A549 (cell line): ENCODE data around the gene COA8. TPM values are rescaled to one million over a fixed set of nuclear protein-coding genes. Genes with fewer than 3 reads are reported as not detected.

Experiments
- ATAC-seq, 2 experiments: fragments of 200-7000 bp in 1 of 2; fragments of >200 bp in 1 of 2; cut with Nextera tagmentation in 1 of 2; cut with Tn5 transposase in 1 of 2; 3 replicates each; pipeline versions ENCODE4 v1.8.0 to v1.9.1; 2018 to 2020; ENCODE audit warnings: mild to moderate bottlenecking in 1 of 2, moderate library complexity in 1 of 2
- CTCF ChIA-PET: fragments of 300-600 bp; sonication (Branson Sonifier 250); formaldehyde crosslinking; extraction: SDS; loops from one replicate; lab custom pipeline; 2021; ENCODE audit warnings: antibody characterized with exemption, inconsistent platforms; lab: Yijun Ruan, JAX
- POLR2A ChIA-PET: fragments of 350-600 bp; formaldehyde crosslinking; extraction: SDS; loops from one replicate; lab custom pipeline; 2021; ENCODE audit warnings: antibody characterized with exemption, inconsistent platforms; lab: Yijun Ruan, JAX
- DNase-seq, 2 experiments: peaks; one replicate each; pipeline versions ENCODE4 v3.0.0 to v3.0.0-alpha.2; 2011 to 2016; ENCODE audit warnings: low read depth in 1 of 2, low spot score in 1 of 2
- FAIRE-seq: peaks from 2 replicates; lab custom pipeline; 2011; peaks lifted over from hg19 to GRCh38; lab: Jason Lieb, UNC
- H3K27ac ChIP-seq, 2 experiments: fragments of >200 bp; sonication (Bioruptor Twin); formaldehyde crosslinking; 3 replicates each; pipeline ENCODE4 v1.5.1; 2016 to 2017
- H3K4me1 ChIP-seq: fragments of >200 bp; sonication (Bioruptor Twin); formaldehyde crosslinking; 3 replicates; pipeline ENCODE4 v1.6.1; 2016
- H3K4me2 ChIP-seq: fragments of >200 bp; sonication (Bioruptor Twin); formaldehyde crosslinking; 3 replicates; pipeline ENCODE4 v1.6.1; 2016
- H3K4me3 ChIP-seq: fragments of >200 bp; sonication (Bioruptor Twin); formaldehyde crosslinking; 3 replicates; pipeline ENCODE4 v1.5.1; 2016
- H3K9me3 ChIP-seq: fragments of >200 bp; sonication (Bioruptor Twin); formaldehyde crosslinking; 3 replicates; pipeline ENCODE4 v1.6.1; 2016
- CEBPB ChIP-seq, 2 experiments: fragments of >200 bp in 1 of 2; sonication (Bioruptor Twin) in 1 of 2; formaldehyde crosslinking in 1 of 2; IDR thresholded peaks; 2 replicates each; pipeline ENCODE4 v1.6.1; 2012 to 2016
- EHMT2 ChIP-seq: fragments of 200-600 bp; sonication (generic); IDR thresholded peaks from 2 replicates; pipeline ENCODE4 v1.6.1; 2016; ENCODE audit warnings: antibody characterized with exemption, low read depth, mild to moderate bottlenecking, moderate library complexity
- GATA3 ChIP-seq: IDR thresholded peaks from 2 replicates; pipeline ENCODE4 v1.6.1; 2012; ENCODE audit warnings: borderline replicate concordance
- NPAS2 ChIP-seq: fragments of 250-450 bp; sonication (Bioruptor Pico); IDR thresholded peaks from 2 replicates; pipeline ENCODE4 v1.8.0; 2022; ENCODE audit warnings: mild to moderate bottlenecking, moderate library complexity, borderline replicate concordance
- POLR2AphosphoS2 ChIP-seq: conservative IDR thresholded peaks from 2 replicates; pipeline ENCODE4 v1.6.1; 2012; ENCODE audit warnings: low read length, improper control_type of control experiment, inconsistent platforms
- RAD21 ChIP-seq, 2 experiments: fragments of >200 bp in 1 of 2; sonication (Bioruptor Twin) in 1 of 2; formaldehyde crosslinking in 1 of 2; IDR thresholded peaks in 1 of 2; conservative IDR thresholded peaks in 1 of 2; 2 replicates in 1 of 2; 3 replicates in 1 of 2; pipeline ENCODE4 v1.6.1; 2012 to 2018; ENCODE audit warnings: inconsistent platforms in 1 of 2
- RFX5 ChIP-seq: fragments of 450-650 bp; IDR thresholded peaks from 2 replicates; pipeline ENCODE4 v1.7.1; 2014; ENCODE audit warnings: antibody characterized with exemption, mild to moderate bottlenecking, moderate library complexity
- TP53 ChIP-seq: fragments of 250-450 bp; sonication (Bioruptor Pico); IDR thresholded peaks from 2 replicates; pipeline ENCODE4 v1.5.0; 2021; ENCODE audit warnings: mild to moderate bottlenecking, moderate library complexity
- ZNF302 ChIP-seq: fragments of 250-450 bp; sonication (Bioruptor Pico); IDR thresholded peaks from 2 replicates; pipeline ENCODE4 v1.9.0; 2021; ENCODE audit warnings: inconsistent platforms, mild to moderate bottlenecking, moderate library complexity
- WGBS: methylation state at CpG from one replicate; pipeline ENCODE4 v1.1.6; 2017; ENCODE audit errors: missing lambda C conversion rate; 5-methylcytosine and 5-hydroxymethylcytosine counted together
- polyA plus RNA-seq, 4 experiments: library from polyadenylated mRNA; depleted of rRNA in 3 of 4; stranded (reverse); fragments of >200 nt; fragmentation: RNase III in 1 of 4; extraction: RNeasy Plus Mini Kit Qiagen cat#74134 plus additional on column Dnase treatment in 1 of 4; gene quantifications; 2 replicates in 3 of 4; 3 replicates in 1 of 4; pipeline ENCODE4 v1.2.3, GENCODE V29; 2011 to 2017
- small RNA-seq, 6 experiments: library from RNA; depleted of rRNA; stranded (forward); fragments of <200 nt; gene quantifications; one replicate each; pipeline ENCODE3, GENCODE V24; 2012
- TF ChIP-seq, protein P1 (sequence below): fragments of >200 bp; sonication (Bioruptor Twin); formaldehyde crosslinking; IDR thresholded peaks from 3 replicates; pipeline ENCODE4 v1.6.1; 2016
- TF ChIP-seq, protein P2 (sequence below): fragments of 250-450 bp; sonication (Bioruptor Pico); IDR thresholded peaks from 2 replicates; pipeline ENCODE4 v1.5.0; 2020; ENCODE audit warnings: low read depth, mild to moderate bottlenecking, moderate library complexity
- TF ChIP-seq, protein P3 (sequence below): fragments of >200 bp; sonication (Bioruptor Twin); formaldehyde crosslinking; IDR thresholded peaks from 3 replicates; pipeline ENCODE4 v1.5.1; 2016
- TF ChIP-seq, protein P4 (sequence below): IDR thresholded peaks from 2 replicates; pipeline ENCODE4 v1.6.1; 2012

COA8 gene
- polyA plus RNA-seq, 2 of the 4 experiments (the other 2 are of a cell fraction): 29.8 to 34.9 TPM

DNA sequence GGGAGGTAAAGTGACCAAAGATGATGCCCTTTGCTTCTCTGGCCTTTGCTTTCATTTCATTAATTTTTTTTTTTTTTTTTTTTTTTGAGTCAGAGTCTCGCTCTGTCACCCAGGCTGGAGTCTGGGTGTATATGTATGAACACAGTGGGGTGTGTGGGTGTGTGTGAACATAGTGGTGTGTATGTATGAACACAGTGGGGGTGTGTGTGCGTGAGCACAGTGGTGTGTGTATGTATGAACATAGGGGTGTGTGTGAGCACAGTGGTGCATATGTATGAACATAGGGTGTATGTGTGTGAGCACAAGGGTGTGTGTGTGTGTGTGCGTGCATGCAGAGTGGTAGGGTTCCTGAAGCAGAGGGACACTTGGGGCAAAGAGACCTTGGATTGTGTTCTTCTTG, 75.8 kb downstream of the COA8 start:
- DNase-seq (no peak), FAIRE-seq (no peak), ATAC-seq (no peak)
- H3K4me3 ChIP-seq: no peak overlapping the region
- WGBS: 97% methylated on average over 3 of the region's 3 CpGs
- CTCF ChIA-PET: interaction anchor here (0.6 kb wide), 1 partner anchor 13 kb away, joined by 4 read pairs; no protein-coding TSS in a partner anchor
- POLR2A ChIA-PET: no interaction called here
- TF ChIP-seq RAD21 (conservative IDR thresholded peaks at IDR 0.05 in 1 of 2, IDR thresholded peaks at IDR 0.05 in 1 of 2): no peak
- TF ChIP-seq TP53: no peak
- TF ChIP-seq, protein P1, sequence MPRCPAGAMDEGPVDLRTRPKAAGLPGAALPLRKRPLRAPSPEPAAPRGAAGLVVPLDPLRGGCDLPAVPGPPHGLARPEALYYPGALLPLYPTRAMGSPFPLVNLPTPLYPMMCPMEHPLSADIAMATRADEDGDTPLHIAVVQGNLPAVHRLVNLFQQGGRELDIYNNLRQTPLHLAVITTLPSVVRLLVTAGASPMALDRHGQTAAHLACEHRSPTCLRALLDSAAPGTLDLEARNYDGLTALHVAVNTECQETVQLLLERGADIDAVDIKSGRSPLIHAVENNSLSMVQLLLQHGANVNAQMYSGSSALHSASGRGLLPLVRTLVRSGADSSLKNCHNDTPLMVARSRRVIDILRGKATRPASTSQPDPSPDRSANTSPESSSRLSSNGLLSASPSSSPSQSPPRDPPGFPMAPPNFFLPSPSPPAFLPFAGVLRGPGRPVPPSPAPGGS: no peak
- TF ChIP-seq RFX5: no peak
- TF ChIP-seq, protein P2, sequence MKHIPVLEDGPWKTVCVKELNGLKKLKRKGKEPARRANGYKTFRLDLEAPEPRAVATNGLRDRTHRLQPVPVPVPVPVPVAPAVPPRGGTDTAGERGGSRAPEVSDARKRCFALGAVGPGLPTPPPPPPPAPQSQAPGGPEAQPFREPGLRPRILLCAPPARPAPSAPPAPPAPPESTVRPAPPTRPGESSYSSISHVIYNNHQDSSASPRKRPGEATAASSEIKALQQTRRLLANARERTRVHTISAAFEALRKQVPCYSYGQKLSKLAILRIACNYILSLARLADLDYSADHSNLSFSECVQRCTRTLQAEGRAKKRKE: no peak
- TF ChIP-seq EHMT2: no peak
- no peak for TF ChIP-seq GATA3
- TF ChIP-seq POLR2AphosphoS2: no peak
- TF ChIP-seq, protein P3, sequence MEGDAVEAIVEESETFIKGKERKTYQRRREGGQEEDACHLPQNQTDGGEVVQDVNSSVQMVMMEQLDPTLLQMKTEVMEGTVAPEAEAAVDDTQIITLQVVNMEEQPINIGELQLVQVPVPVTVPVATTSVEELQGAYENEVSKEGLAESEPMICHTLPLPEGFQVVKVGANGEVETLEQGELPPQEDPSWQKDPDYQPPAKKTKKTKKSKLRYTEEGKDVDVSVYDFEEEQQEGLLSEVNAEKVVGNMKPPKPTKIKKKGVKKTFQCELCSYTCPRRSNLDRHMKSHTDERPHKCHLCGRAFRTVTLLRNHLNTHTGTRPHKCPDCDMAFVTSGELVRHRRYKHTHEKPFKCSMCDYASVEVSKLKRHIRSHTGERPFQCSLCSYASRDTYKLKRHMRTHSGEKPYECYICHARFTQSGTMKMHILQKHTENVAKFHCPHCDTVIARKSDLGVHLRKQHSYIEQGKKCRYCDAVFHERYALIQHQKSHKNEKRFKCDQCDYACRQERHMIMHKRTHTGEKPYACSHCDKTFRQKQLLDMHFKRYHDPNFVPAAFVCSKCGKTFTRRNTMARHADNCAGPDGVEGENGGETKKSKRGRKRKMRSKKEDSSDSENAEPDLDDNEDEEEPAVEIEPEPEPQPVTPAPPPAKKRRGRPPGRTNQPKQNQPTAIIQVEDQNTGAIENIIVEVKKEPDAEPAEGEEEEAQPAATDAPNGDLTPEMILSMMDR: no peak
- no peak for TF ChIP-seq ZNF302 (CRISPR knock-in tag)
- no peak for TF ChIP-seq NPAS2
- TF ChIP-seq CEBPB (IDR thresholded peaks at IDR 0.05): no peak
- TF ChIP-seq, protein P4, sequence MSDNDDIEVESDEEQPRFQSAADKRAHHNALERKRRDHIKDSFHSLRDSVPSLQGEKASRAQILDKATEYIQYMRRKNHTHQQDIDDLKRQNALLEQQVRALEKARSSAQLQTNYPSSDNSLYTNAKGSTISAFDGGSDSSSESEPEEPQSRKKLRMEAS: no peak
- H3K4me2 ChIP-seq: no peak overlapping the region
- H3K9me3 ChIP-seq: no peaks in the 10 kb centered on the region
- H3K27ac ChIP-seq: no peak overlapping the region
- no peaks in the 10 kb centered on the region for H3K4me1 ChIP-seq

Small RNA genes within 50 kb of the gene (small RNA-seq; reads per million reads assigned to genes)
- 0 reads per million in 6 experiments for gene RNU4-68P
- gene RNU7-160P: 0 reads per million in 6 experiments

Other genes with a start within 250 kb of the COA8 start
- 509 and 591 TPM in 2 replicates for gene EIF5, start 228.7 kb upstream of the COA8 start, polyA plus RNA-seq (2011; rRNA removed)
- 276 to 288 TPM (median 281 TPM) in 3 replicates for gene EIF5, start 228.7 kb upstream of the COA8 start, polyA plus RNA-seq (2017; fragmentation: RNase III; extraction: RNeasy Plus Mini Kit Qiagen cat#74134 plus additional on column Dnase treatment)
- 89.9 and 97.6 TPM in 2 replicates for gene MARK3, start 177.5 kb upstream of the COA8 start, polyA plus RNA-seq (2011; rRNA removed)
- gene MARK3, start 177.5 kb upstream of the COA8 start, polyA plus RNA-seq (2017; fragmentation: RNase III; extraction: RNeasy Plus Mini Kit Qiagen cat#74134 plus additional on column Dnase treatment): 59.7 to 66.2 TPM (median 60.4 TPM) in 3 replicates
- 39.4 and 52.3 TPM in 2 replicates for gene CKB, start 40.1 kb upstream of the COA8 start, polyA plus RNA-seq (2011; rRNA removed)
- gene CKB, start 40.1 kb upstream of the COA8 start, polyA plus RNA-seq (2017; fragmentation: RNase III; extraction: RNeasy Plus Mini Kit Qiagen cat#74134 plus additional on column Dnase treatment): 63.6 to 79.8 TPM (median 72.0 TPM) in 3 replicates
- 8.3 TPM in 2 replicates for gene TRMT61A, start 33.8 kb upstream of the COA8 start, polyA plus RNA-seq (2011; rRNA removed)
- gene TRMT61A, start 33.8 kb upstream of the COA8 start, polyA plus RNA-seq (2017; fragmentation: RNase III; extraction: RNeasy Plus Mini Kit Qiagen cat#74134 plus additional on column Dnase treatment): 19.3 to 20.5 TPM (median 19.4 TPM) in 3 replicates
- gene BAG5, start 303 bp upstream of the COA8 start, polyA plus RNA-seq (2011; rRNA removed): 20.4 and 20.8 TPM in 2 replicates
- 23.8 to 25.4 TPM (median 24.8 TPM) in 3 replicates for gene BAG5, start 303 bp upstream of the COA8 start, polyA plus RNA-seq (2017; fragmentation: RNase III; extraction: RNeasy Plus Mini Kit Qiagen cat#74134 plus additional on column Dnase treatment)
- 106 and 150 TPM in 2 replicates for gene KLC1, start 66.3 kb downstream of the COA8 start, polyA plus RNA-seq (2011; rRNA removed)
- 74.8 to 82.9 TPM (median 81.8 TPM) in 3 replicates for gene KLC1, start 66.3 kb downstream of the COA8 start, polyA plus RNA-seq (2017; fragmentation: RNase III; extraction: RNeasy Plus Mini Kit Qiagen cat#74134 plus additional on column Dnase treatment)
- gene XRCC3, start 152.5 kb downstream of the COA8 start, polyA plus RNA-seq (2011; rRNA removed): 23.0 and 23.2 TPM in 2 replicates
- gene XRCC3, start 152.5 kb downstream of the COA8 start, polyA plus RNA-seq (2017; fragmentation: RNase III; extraction: RNeasy Plus Mini Kit Qiagen cat#74134 plus additional on column Dnase treatment): 26.3 to 28.1 TPM (median 27.4 TPM) in 3 replicates
- 28.7 and 29.0 TPM in 2 replicates for gene ZFYVE21, start 152.8 kb downstream of the COA8 start, polyA plus RNA-seq (2011; rRNA removed)
- 29.1 to 34.1 TPM (median 33.0 TPM) in 3 replicates for gene ZFYVE21, start 152.8 kb downstream of the COA8 start, polyA plus RNA-seq (2017; fragmentation: RNase III; extraction: RNeasy Plus Mini Kit Qiagen cat#74134 plus additional on column Dnase treatment)